ENCODE data around the gene RBCK1. TPM values are rescaled to one million over a fixed set of nuclear protein-coding genes. Genes with fewer than 3 reads are reported as not detected.
"Not testable (repeated sequence)": the region's sequence is repeated elsewhere in the genome, so short reads cannot be mapped to it uniquely, and the experiment has no call there.

RBCK1 gene
- total RNA-seq, 2 experiments from 2014 or later = 90.9 to 94.0 TPM

GRCh38 chr20:475463-476357, 67.6 kb downstream of the RBCK1 start:
- ChIA-PET POLR2A (no interaction called here), CTCF (interaction anchor here (1.2 kb wide), 1 partner anchor 144 kb away, joined by 3 read pairs; no protein-coding TSS in a partner anchor)

GRCh38 chr20:476561-477249, 68.6 kb downstream of the RBCK1 start:
- POLR2A ChIA-PET = not testable (repeated sequence)
- CTCF ChIA-PET = interaction anchor here (1.2 to 3.6 kb wide), 3 partner anchors 122 to 145 kb away, joined by 3 to 20 read pairs (median 3); no protein-coding TSS in a partner anchor

GRCh38 chr20:478010-478948, 70.2 kb downstream of the RBCK1 start:
- ChIA-PET CTCF (interaction anchor here (0.6 to 3.6 kb wide), 7 partner anchors 9 to 638 kb away, joined by 3 to 20 read pairs (median 4); no protein-coding TSS in a partner anchor), POLR2A (interaction anchor here (0.6 kb wide), 1 partner anchor 101 kb away, joined by 3 read pairs; no protein-coding TSS in a partner anchor)

GRCh38 chr20:478949-479429, 70.9 kb downstream of the RBCK1 start:
- ChIA-PET CTCF (interaction anchor here (0.6 to 3.6 kb wide), 4 partner anchors 15 to 172 kb away, joined by 3 to 20 read pairs (median 4); no protein-coding TSS in a partner anchor), POLR2A (no interaction called here)

GRCh38 chr20:479487-479886, 71.4 kb downstream of the RBCK1 start:
- CTCF ChIA-PET = interaction anchor here (0.6 to 3.6 kb wide), 4 partner anchors 16 to 172 kb away, joined by 3 to 20 read pairs (median 4); no protein-coding TSS in a partner anchor
- POLR2A ChIA-PET = no interaction called here

GRCh38 chr20:480044-480443, 71.9 kb downstream of the RBCK1 start:
- CTCF ChIA-PET = interaction anchor here (0.8 to 3.6 kb wide), 2 partner anchors 118 to 125 kb away, joined by 3 to 20 read pairs; no protein-coding TSS in a partner anchor
- POLR2A ChIA-PET = no interaction called here

GRCh38 chr20:481167-481566, 73.1 kb downstream of the RBCK1 start:
- POLR2A ChIA-PET = no interaction called here
- CTCF ChIA-PET = interaction anchor here (0.6 to 1.0 kb wide), 2 partner anchors 89 to 127 kb away, joined by 3 to 4 read pairs; no protein-coding TSS in a partner anchor

Other genes starting within 250 kb of the RBCK1 start
- gene DEFB128, start 218.6 kb upstream of the RBCK1 start, total RNA-seq = not detected
- not detected for gene DEFB129, start 181.0 kb upstream of the RBCK1 start, total RNA-seq
- not detected for gene DEFB132, start 150.6 kb upstream of the RBCK1 start, total RNA-seq
- gene C20orf96, start 117.5 kb upstream of the RBCK1 start, total RNA-seq = 1 to 10 TPM; 4.9 to 5.6 TPM
- 10 to 100 TPM; 21.0 to 21.3 TPM for gene ZCCHC3, start 110.7 kb upstream of the RBCK1 start, total RNA-seq
- gene SOX12, start 82.7 kb upstream of the RBCK1 start, total RNA-seq = 1 to 10 TPM; 7.9 to 8.1 TPM
- 10 to 100 TPM; 10.6 to 11.6 TPM for gene NRSN2, start 61.2 kb upstream of the RBCK1 start, total RNA-seq
- gene TRIB3, start 27.5 kb upstream of the RBCK1 start, total RNA-seq = 10 to 100 TPM; 35.9 to 36.7 TPM
- 10 to 100 TPM; 25.0 to 25.1 TPM for gene TBC1D20, start 54.2 kb downstream of the RBCK1 start, total RNA-seq
- gene CSNK2A1, start 135.5 kb downstream of the RBCK1 start, total RNA-seq = 100 to 1,000 TPM; 173 to 179 TPM
- not detected for gene TCF15, start 202.0 kb downstream of the RBCK1 start, total RNA-seq
- 10 to 100 TPM; 27.9 to 28.2 TPM for gene SRXN1, start 244.9 kb downstream of the RBCK1 start, total RNA-seq